ENCODE data around the gene TCERG1. TPM values are rescaled to one million over a fixed set of nuclear protein-coding genes. Genes with fewer than 3 reads are reported as not detected.
A peak's percentile ranks its signal among the peaks of the same experiment; 100 is the strongest.

Gene TCERG1
- total RNA-seq, 1 donor from 2014 or later, result 121 TPM

DNA sequence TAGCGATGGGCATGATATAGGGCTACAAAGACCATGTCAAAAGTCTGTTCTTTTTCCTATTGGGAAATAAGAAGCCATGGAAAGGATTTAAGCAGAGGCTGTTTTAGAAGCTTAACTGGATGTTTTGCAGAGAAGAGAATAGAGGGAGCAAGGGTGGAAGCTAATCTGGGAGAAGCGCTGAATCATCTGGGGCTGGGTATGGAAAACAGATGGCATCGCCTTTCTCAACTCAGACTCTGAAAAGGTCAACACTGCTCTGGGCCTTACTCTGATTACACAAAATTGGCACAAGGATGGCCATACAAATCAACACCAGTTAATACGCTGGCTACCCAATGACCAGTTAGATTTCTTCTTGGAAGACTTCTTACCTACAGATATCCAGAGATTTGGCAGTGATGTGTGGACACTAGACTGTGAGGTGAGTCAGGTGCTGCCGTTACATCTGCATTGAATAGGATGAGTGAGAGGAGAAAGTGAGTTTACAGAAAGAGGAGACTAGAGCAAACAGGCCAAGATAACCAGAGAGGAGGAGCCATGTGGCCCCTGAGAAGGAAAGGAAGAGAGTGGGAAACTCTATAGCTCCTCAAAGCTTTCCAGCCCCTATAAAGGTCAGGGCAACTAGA, 6.2 kb upstream of the TCERG1 start:
- no peak for DNase-seq (ENCODE audit: low spot score, unreplicated experiment)
- H3K27ac Mint-ChIP-seq, result no peak overlapping the region
- no peaks in the 10 kb centered on the region for H3K4me1 Mint-ChIP-seq (ENCODE audit: low read depth)
- no peak overlapping the region for H3K4me3 Mint-ChIP-seq (ENCODE audit: low read depth)
- H3K36me3 Mint-ChIP-seq (ENCODE audit: insufficient read depth), result no peaks in the 10 kb centered on the region
- TF ChIP-seq, protein P1, sequence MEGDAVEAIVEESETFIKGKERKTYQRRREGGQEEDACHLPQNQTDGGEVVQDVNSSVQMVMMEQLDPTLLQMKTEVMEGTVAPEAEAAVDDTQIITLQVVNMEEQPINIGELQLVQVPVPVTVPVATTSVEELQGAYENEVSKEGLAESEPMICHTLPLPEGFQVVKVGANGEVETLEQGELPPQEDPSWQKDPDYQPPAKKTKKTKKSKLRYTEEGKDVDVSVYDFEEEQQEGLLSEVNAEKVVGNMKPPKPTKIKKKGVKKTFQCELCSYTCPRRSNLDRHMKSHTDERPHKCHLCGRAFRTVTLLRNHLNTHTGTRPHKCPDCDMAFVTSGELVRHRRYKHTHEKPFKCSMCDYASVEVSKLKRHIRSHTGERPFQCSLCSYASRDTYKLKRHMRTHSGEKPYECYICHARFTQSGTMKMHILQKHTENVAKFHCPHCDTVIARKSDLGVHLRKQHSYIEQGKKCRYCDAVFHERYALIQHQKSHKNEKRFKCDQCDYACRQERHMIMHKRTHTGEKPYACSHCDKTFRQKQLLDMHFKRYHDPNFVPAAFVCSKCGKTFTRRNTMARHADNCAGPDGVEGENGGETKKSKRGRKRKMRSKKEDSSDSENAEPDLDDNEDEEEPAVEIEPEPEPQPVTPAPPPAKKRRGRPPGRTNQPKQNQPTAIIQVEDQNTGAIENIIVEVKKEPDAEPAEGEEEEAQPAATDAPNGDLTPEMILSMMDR (IDR thresholded peaks at IDR 0.05; ENCODE audit: unreplicated experiment), result no peak
- no peaks in the 10 kb centered on the region for H3K9me3 Mint-ChIP-seq (ENCODE audit: low read depth)
- no peaks in the 10 kb centered on the region for H3K27me3 Mint-ChIP-seq

DNA sequence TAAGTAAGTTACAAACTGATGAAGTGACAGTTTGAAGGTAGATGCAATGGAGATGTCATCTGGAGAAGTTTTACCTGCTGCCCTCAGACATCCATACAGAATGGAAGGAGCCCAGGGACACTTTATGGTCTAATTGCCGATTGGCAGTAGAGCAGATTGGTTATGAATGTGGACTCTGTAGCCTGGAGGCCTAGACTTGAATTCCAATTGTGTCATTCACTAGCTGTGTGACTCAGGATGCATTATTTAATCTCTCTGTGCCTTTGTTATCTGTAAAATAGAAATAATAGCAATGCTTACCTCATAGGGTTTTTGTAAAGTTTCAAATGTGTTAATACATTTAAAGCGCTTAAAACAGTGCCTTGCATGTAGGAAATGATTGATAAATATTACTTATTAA, 5.2 kb upstream of the TCERG1 start:
- no peak overlapping the region for H3K4me3 Mint-ChIP-seq (ENCODE audit: low read depth)
- TF ChIP-seq, protein P1 (IDR thresholded peaks at IDR 0.05; ENCODE audit: unreplicated experiment), result no peak
- H3K4me1 Mint-ChIP-seq (ENCODE audit: low read depth), result no peaks in the 10 kb centered on the region
- no peaks in the 10 kb centered on the region for H3K9me3 Mint-ChIP-seq (ENCODE audit: low read depth)
- no peak overlapping the region for H3K27ac Mint-ChIP-seq
- H3K36me3 Mint-ChIP-seq (ENCODE audit: insufficient read depth), result no peaks in the 10 kb centered on the region
- no peaks in the 10 kb centered on the region for H3K27me3 Mint-ChIP-seq
- DNase-seq (ENCODE audit: low spot score, unreplicated experiment), result no peak

DNA sequence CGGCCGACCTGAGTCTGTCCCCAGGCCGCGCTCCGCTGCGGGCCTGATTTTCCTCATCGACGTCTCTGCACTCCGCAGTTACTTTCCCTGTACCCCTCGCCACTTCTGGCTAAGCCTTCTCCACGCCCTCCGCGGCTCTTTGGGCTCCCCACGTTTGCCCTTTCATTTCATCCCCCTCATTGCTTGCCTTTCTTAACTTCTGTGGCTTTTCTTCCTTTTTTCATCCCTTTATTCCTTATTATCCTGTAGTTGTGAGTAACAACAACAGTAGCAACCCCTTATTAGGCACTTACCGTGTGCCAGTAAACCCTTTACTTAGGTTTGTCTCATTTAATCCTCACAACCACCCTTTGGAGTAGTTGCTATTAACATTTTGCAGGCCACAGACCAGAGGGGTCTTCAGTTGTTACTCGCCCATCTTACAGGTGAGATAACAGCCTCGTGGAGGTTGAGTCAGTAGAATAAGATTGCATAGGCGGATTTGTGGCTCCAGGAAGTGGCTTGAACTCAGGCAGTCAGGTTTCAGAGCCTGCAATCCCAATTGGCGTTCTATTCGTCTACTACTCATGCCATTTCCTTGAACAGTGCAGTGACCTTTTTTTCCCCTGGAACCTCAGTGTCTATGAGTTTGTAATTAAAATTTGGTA, 724 bp downstream of the TCERG1 start:
- H3K36me3 Mint-ChIP-seq (ENCODE audit: insufficient read depth), result peaks cover 1% of the 10 kb centered on the region
- DNase-seq (ENCODE audit: low spot score, unreplicated experiment), result no peak
- TF ChIP-seq, protein P1 (IDR thresholded peaks at IDR 0.05; ENCODE audit: unreplicated experiment), result no peak
- peak overlapping the region; percentile 97 for H3K4me3 Mint-ChIP-seq (ENCODE audit: low read depth)
- H3K27ac Mint-ChIP-seq, result peak overlapping the region; percentile 100
- no peaks in the 10 kb centered on the region for H3K9me3 Mint-ChIP-seq (ENCODE audit: low read depth)
- H3K4me1 Mint-ChIP-seq (ENCODE audit: low read depth), result peaks cover 31% of the 10 kb centered on the region
- no peaks in the 10 kb centered on the region for H3K27me3 Mint-ChIP-seq

DNA sequence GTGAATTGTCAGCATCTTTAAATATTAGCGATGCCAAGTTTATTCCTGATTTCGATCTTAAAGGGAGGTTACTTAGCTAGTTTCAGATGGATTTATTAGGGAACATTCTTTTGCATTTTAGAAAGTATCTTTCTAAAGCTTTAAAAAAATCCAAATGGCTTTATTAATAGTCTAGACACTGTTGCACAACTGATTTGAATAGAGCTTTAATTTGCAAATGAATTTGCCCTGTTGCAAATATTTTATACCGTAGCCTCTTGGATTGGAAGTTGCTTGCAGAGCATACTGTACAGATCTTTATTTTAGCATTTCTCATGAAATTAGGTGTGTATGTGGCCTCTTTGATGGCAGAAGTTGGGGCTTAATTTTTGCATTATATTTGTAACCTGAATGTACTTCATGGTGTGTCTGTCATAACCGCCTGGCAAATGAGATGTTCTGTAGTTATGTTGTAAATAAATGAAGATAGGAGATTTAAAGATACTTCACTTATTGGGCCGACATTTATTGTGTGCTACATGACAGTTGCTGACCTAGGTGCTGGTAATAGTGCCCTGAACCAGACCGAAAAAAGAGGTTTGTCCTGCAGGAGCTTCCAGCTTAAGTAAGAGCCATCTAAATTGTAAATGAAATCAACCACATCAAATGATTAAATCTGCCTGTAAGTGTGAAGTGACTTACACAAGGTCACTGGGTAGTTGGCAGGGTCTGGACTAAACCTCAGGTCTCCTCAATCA, 1.8 kb downstream of the TCERG1 start:
- Mint-ChIP-seq H3K4me3 (ENCODE audit: low read depth) (peak overlapping the region; percentile 97), H3K27me3 (no peaks in the 10 kb centered on the region), H3K36me3 (ENCODE audit: insufficient read depth) (peaks cover 3% of the 10 kb centered on the region), H3K9me3 (ENCODE audit: low read depth) (no peaks in the 10 kb centered on the region), H3K4me1 (ENCODE audit: low read depth) (peaks cover 32% of the 10 kb centered on the region), H3K27ac (peak overlapping the region; percentile 100)
- TF ChIP-seq, protein P1 (IDR thresholded peaks at IDR 0.05; ENCODE audit: unreplicated experiment), result no peak
- no peak for DNase-seq (ENCODE audit: low spot score, unreplicated experiment)

DNA sequence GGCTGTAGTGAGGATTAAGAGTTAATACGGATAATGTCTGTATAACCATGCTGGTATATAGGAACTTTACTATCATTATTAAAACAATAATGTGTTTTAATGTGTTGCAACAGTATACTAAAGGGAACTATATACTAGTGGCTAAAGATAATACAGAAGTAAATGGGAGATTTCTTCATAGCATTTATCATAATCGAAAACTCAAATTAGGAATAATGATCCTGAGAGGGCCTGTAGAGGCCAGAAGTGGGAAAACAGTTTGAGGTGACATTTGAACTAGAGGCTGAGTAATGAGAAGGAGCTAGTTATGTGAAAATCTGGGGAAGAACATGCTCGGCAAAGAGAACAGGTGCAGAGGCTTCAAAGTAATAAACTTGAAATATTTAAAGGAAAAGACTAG, 2.9 kb downstream of the TCERG1 start:
- H3K9me3 Mint-ChIP-seq (ENCODE audit: low read depth), result no peaks in the 10 kb centered on the region
- peaks cover 34% of the 10 kb centered on the region for H3K4me1 Mint-ChIP-seq (ENCODE audit: low read depth)
- no peak overlapping the region for H3K27ac Mint-ChIP-seq
- H3K27me3 Mint-ChIP-seq, result no peaks in the 10 kb centered on the region
- peaks cover 5% of the 10 kb centered on the region for H3K36me3 Mint-ChIP-seq (ENCODE audit: insufficient read depth)
- TF ChIP-seq, protein P1 (IDR thresholded peaks at IDR 0.05; ENCODE audit: unreplicated experiment), result no peak
- no peak overlapping the region for H3K4me3 Mint-ChIP-seq (ENCODE audit: low read depth)
- DNase-seq (ENCODE audit: low spot score, unreplicated experiment), result no peak

Measured in progenitor cell of endocrine pancreas (in vitro differentiated cells).